PFSK-1 (cell line): Measurements from ENCODE around the gene MPP3.

Experiments
- POLR2AphosphoS5 ChIP-seq: IDR thresholded peaks from 2 replicates; pipeline ENCODE4 v1.6.1; 2012; ENCODE audit warnings: low read depth, mild to moderate bottlenecking, control low read depth, low read length, moderate library complexity
- SIN3A ChIP-seq: IDR thresholded peaks from 2 replicates; pipeline ENCODE4 v1.6.1; 2012; ENCODE audit warnings: mild to moderate bottlenecking, low read length, moderate library complexity, borderline replicate concordance; ENCODE audit not compliant: insufficient read depth
- TAF1 ChIP-seq: IDR thresholded peaks from 2 replicates; pipeline ENCODE4 v1.6.1; 2012; ENCODE audit warnings: low read length, control low read depth, borderline replicate concordance; ENCODE audit not compliant: insufficient read depth
- TF ChIP-seq, protein P1 (sequence below), 2 experiments: IDR thresholded peaks; 2 replicates each; pipeline versions ENCODE4 v1.6.1 to v1.8.0; 2011 to 2012; ENCODE audit warnings: low read depth in 2 of 2, low read length in 2 of 2, control low read depth in 1 of 2, inconsistent platforms in 1 of 2, mild to moderate bottlenecking in 1 of 2, moderate library complexity in 1 of 2; ENCODE audit not compliant: insufficient read depth in 1 of 2

DNA sequence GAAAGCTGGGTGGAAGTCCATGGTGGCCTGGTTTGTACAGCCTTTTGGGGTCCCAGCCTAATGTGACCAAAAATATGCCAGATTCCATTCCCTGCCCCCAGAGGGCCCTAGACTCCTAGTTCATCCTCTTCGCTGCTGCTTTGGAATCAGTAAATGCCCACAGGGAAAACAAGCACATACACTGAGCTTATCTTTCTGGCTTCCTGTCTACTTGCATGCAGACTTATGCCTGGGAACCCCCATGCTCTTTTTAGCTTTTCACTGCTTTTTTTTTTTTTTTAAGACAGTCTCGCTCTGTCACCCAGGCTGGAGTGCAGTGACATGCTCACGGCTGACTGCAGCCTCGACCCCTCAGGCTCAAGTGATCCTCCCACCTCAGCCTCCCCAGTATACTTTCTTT lies 7.9 kb upstream of the MPP3 start:
- no peak for TF ChIP-seq SIN3A
- TF ChIP-seq TAF1, result no peak
- TF ChIP-seq POLR2AphosphoS5, result no peak
- TF ChIP-seq, protein P1, sequence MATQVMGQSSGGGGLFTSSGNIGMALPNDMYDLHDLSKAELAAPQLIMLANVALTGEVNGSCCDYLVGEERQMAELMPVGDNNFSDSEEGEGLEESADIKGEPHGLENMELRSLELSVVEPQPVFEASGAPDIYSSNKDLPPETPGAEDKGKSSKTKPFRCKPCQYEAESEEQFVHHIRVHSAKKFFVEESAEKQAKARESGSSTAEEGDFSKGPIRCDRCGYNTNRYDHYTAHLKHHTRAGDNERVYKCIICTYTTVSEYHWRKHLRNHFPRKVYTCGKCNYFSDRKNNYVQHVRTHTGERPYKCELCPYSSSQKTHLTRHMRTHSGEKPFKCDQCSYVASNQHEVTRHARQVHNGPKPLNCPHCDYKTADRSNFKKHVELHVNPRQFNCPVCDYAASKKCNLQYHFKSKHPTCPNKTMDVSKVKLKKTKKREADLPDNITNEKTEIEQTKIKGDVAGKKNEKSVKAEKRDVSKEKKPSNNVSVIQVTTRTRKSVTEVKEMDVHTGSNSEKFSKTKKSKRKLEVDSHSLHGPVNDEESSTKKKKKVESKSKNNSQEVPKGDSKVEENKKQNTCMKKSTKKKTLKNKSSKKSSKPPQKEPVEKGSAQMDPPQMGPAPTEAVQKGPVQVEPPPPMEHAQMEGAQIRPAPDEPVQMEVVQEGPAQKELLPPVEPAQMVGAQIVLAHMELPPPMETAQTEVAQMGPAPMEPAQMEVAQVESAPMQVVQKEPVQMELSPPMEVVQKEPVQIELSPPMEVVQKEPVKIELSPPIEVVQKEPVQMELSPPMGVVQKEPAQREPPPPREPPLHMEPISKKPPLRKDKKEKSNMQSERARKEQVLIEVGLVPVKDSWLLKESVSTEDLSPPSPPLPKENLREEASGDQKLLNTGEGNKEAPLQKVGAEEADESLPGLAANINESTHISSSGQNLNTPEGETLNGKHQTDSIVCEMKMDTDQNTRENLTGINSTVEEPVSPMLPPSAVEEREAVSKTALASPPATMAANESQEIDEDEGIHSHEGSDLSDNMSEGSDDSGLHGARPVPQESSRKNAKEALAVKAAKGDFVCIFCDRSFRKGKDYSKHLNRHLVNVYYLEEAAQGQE (IDR thresholded peaks at IDR 0.05; ENCODE audit: insufficient read depth in 1 of 2, low read depth in 2 of 2, low read length in 2 of 2), result peak in 1 of 2 experiments; percentile 16; a peak in 1 of 4 replicates
